Keratinocyte (primary cell): Measurements from ENCODE around the gene LRRC27. TPM values are rescaled to one million over a fixed set of nuclear protein-coding genes. Genes with fewer than 3 reads are reported as not detected.

Experiments used
- DNase-seq: peaks from one replicate; pipeline ENCODE4 v3.0.0-alpha.2; 2011; ENCODE audit warnings: low read depth, missing footprints, low spot score
- FAIRE-seq: peaks from 2 replicates; lab custom pipeline; 2011; peaks lifted over from hg19 to GRCh38; lab: Jason Lieb, UNC
- H2AFZ ChIP-seq: 2 replicates; pipeline ENCODE4 v1.6.0; 2012; ENCODE audit warnings: low read length, control low read depth, inconsistent platforms; ENCODE audit not compliant: control insufficient read depth
- H3K27ac ChIP-seq: 2 replicates; pipeline ENCODE4 v1.5.1; 2011; ENCODE audit warnings: low read length; ENCODE audit not compliant: control insufficient read depth, insufficient read depth
- H3K27me3 ChIP-seq: 3 replicates; pipeline ENCODE4 v1.6.0; 2011; ENCODE audit warnings: low read length; ENCODE audit not compliant: control insufficient read depth, insufficient read depth; ENCODE audit errors: extremely low read depth
- H3K36me3 ChIP-seq, 2 experiments: 2 replicates in 1 of 2; 3 replicates in 1 of 2; pipeline ENCODE4 v1.5.1; 2011; ENCODE audit warnings: low read length in 2 of 2, mild to moderate bottlenecking in 1 of 2; ENCODE audit not compliant: control insufficient read depth in 2 of 2, insufficient read depth in 2 of 2; ENCODE audit errors: extremely low read depth in 1 of 2
- H3K4me1 ChIP-seq: 3 replicates; pipeline ENCODE4 v1.5.1; 2011; ENCODE audit warnings: low read length; ENCODE audit not compliant: control insufficient read depth, insufficient read depth; ENCODE audit errors: extremely low read depth
- H3K4me2 ChIP-seq: 3 replicates; pipeline ENCODE4 v1.6.0; 2011; ENCODE audit warnings: low read depth, low read length; ENCODE audit not compliant: control insufficient read depth, insufficient read depth; ENCODE audit errors: extremely low read depth
- H3K4me3 ChIP-seq, 3 experiments: fragments of 200-600 bp in 1 of 3; sonication (generic) in 1 of 3; 2 replicates in 2 of 3; 3 replicates in 1 of 3; pipeline ENCODE4 v1.5.1; 2011 to 2016; ENCODE audit warnings: low read length in 3 of 3, mild to moderate bottlenecking in 3 of 3, control low read depth in 2 of 3, inconsistent platforms in 1 of 3, low read depth in 1 of 3, mixed read lengths in 1 of 3, mixed run types in 1 of 3, moderate library complexity in 1 of 3; ENCODE audit not compliant: control insufficient read depth in 2 of 3, insufficient read depth in 2 of 3; ENCODE audit errors: extremely low read depth in 1 of 3
- H3K79me2 ChIP-seq: 2 replicates; pipeline ENCODE4 v1.6.0; 2012; ENCODE audit warnings: low read length; ENCODE audit not compliant: control insufficient read depth, insufficient read depth
- H3K9ac ChIP-seq: 3 replicates; pipeline ENCODE4 v1.6.0; 2011; ENCODE audit warnings: low read length; ENCODE audit not compliant: control insufficient read depth, insufficient read depth; ENCODE audit errors: extremely low read depth
- H3K9me1 ChIP-seq: 3 replicates; pipeline ENCODE4 v1.6.0; 2011; ENCODE audit warnings: low read length; ENCODE audit not compliant: control insufficient read depth, insufficient read depth; ENCODE audit errors: extremely low read depth
- H3K9me3 ChIP-seq: 2 replicates; pipeline ENCODE4 v1.5.1; 2012; ENCODE audit warnings: low read depth, low read length; ENCODE audit not compliant: control insufficient read depth
- H4K20me1 ChIP-seq: 3 replicates; pipeline ENCODE4 v1.6.0; 2011; ENCODE audit warnings: low read length; ENCODE audit not compliant: control insufficient read depth, insufficient read depth; ENCODE audit errors: extremely low read depth
- CTCF ChIP-seq, 3 experiments: IDR thresholded peaks in 1 of 3; conservative IDR thresholded peaks in 1 of 3; optimal IDR thresholded peaks in 1 of 3; 2 replicates in 2 of 3; 3 replicates in 1 of 3; pipeline versions ENCODE3 to v1.5.1; 2011; ENCODE audit warnings: low read length in 3 of 3, mild to moderate bottlenecking in 3 of 3, moderate library complexity in 2 of 3, control low read depth in 1 of 3, inconsistent platforms in 1 of 3; ENCODE audit not compliant: insufficient read depth in 2 of 3; ENCODE audit errors: extremely low read depth in 1 of 3
- EZH2 ChIP-seq: IDR thresholded peaks from one replicate; pipeline ENCODE4 v1.6.1; 2012; ENCODE audit warnings: inconsistent platforms, mild to moderate bottlenecking, low read length, moderate library complexity
- dilution Hi-C: fragments of 300-500 bp; cut with MboI; formaldehyde crosslinking; loops from one replicate; pipeline ENCODE4 v1.7.0; 2020; ENCODE audit warnings: low sequenced_read_pairs; ENCODE audit not compliant: extremely low pct_ligation_motif_present
- polyA plus RNA-seq, 5 experiments: library from polyadenylated mRNA; depleted of rRNA in 3 of 5; stranded (reverse) in 3 of 5; stranded (forward) in 1 of 5; unstranded in 1 of 5; fragments of >200 nt; gene quantifications; 1 replicate in 1 of 5; 2 replicates in 3 of 5; 3 replicates in 1 of 5; pipeline versions ENCODE4 v1.2.1 to v1.2.3, GENCODE V29; 2011 to 2012; ENCODE audit warnings: missing spikeins in 2 of 5, low read depth in 1 of 5, low replicate concordance in 1 of 5

The LRRC27 gene
- polyA plus RNA-seq, 1 donor (not counting 4 experiments of a cell fraction or from before 2014, with no cell fraction given) = 3.0 TPM

GRCh38 chr10:132366499-132366898, 34.5 kb downstream of the LRRC27 start:
- Histone ChIP-seq H3K9me1 (no peaks in the 10 kb centered on the region), H4K20me1 (no peaks in the 10 kb centered on the region), H2AFZ (no peak overlapping the region), H3K27me3 (no peaks in the 10 kb centered on the region), H3K4me3 (no peak overlapping the region), H3K36me3 (no peaks in the 10 kb centered on the region), H3K9ac (no peak overlapping the region), H3K4me1 (no peaks in the 10 kb centered on the region), H3K27ac (no peak overlapping the region), H3K4me2 (no peak overlapping the region), H3K79me2 (no peaks in the 10 kb centered on the region), H3K9me3 (peaks cover 2% of the 10 kb centered on the region)
- dilution Hi-C loops = no loop called here
- no peak for TF ChIP-seq CTCF (optimal IDR thresholded peaks at IDR 0.05 in 1 of 3, IDR thresholded peaks at IDR 0.05 in 1 of 3, conservative IDR thresholded peaks at IDR 0.05 in 1 of 3; ENCODE audit: extremely low read depth in 1 of 3, insufficient read depth in 2 of 3, low read length in 3 of 3)
- TF ChIP-seq EZH2 = no peak
- FAIRE-seq (no peak), DNase-seq (no peak)

DNA sequence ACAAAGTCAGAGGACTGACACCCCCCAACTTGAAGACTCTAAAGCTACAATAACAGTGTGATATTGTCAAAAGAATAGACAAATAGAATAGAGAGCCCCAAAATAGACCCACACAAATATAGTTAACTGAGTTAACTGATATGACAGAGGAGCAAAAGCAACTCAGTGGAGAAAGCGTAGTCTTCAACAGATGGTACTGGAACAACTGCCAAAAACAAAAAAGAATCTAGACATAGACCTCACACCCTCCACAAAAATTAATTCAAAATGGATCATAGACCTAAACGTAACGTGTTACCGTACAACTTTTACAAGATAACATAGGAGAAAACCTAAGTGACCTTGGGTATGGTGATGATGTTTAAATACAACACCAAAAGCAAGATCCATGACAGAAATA, 36.4 kb downstream of the LRRC27 start:
- no peak overlapping the region for H3K4me2 ChIP-seq
- H3K9ac ChIP-seq = no peak overlapping the region
- no peaks in the 10 kb centered on the region for H3K79me2 ChIP-seq
- no peaks in the 10 kb centered on the region for H3K9me1 ChIP-seq
- H4K20me1 ChIP-seq = no peaks in the 10 kb centered on the region
- no peaks in the 10 kb centered on the region for H3K36me3 ChIP-seq
- dilution Hi-C loops = no loop called here
- no peak for DNase-seq
- no peak overlapping the region for H3K27ac ChIP-seq
- H2AFZ ChIP-seq = no peak overlapping the region
- H3K9me3 ChIP-seq = peaks cover 2% of the 10 kb centered on the region
- H3K4me1 ChIP-seq = no peaks in the 10 kb centered on the region
- FAIRE-seq = no peak
- no peak overlapping the region for H3K4me3 ChIP-seq
- H3K27me3 ChIP-seq = peaks cover 2% of the 10 kb centered on the region
- TF ChIP-seq CTCF (optimal IDR thresholded peaks at IDR 0.05 in 1 of 3, IDR thresholded peaks at IDR 0.05 in 1 of 3, conservative IDR thresholded peaks at IDR 0.05 in 1 of 3; ENCODE audit: extremely low read depth in 1 of 3, insufficient read depth in 2 of 3, low read length in 3 of 3) = no peak
- no peak for TF ChIP-seq EZH2
